ENCODE results near the gene TRPM5.

The TRPM5 gene

DNA sequence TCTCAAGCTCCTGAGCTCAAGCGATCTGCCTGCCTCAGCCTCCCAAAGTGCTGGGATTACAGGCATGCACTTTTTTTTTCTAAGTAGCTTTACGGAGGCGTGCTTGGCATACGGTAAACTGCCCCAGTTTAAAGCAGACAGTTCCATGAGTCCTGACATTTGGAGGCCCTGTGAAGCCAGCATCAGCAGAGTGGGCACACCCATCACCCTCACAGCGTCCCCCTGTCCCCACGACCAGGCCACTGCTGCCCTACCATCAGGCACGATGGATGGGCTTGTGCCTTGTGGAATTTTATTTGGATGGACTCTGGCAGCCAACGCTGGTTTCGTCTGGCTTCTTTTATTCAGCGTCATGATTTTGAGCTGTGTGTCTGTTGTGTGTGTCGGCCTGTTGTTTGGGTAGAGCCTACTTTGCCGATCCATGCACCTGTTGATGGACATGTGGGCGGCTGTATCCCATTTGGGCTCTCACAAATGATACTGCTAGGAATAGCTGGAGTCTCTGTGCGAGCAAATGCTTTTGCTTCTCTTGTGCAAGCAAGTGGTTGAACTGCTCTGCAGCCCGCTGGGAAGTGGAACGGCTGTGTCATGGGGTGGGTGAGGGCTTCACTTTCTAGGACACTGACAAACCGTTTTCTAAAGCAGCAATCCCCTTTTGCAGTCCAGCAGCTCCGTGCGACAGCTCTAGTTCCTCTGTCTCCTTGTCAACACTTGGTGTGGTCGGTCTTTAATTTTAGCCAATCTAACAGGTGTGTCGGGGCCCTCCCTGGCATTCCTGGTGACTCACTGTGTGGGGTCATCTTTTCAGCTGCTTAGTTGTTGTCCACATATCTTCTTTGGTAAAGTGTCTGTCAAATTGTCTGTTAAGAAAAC is 24.3 kb upstream of the TRPM5 start:
- no peak for DNase-seq

DNA sequence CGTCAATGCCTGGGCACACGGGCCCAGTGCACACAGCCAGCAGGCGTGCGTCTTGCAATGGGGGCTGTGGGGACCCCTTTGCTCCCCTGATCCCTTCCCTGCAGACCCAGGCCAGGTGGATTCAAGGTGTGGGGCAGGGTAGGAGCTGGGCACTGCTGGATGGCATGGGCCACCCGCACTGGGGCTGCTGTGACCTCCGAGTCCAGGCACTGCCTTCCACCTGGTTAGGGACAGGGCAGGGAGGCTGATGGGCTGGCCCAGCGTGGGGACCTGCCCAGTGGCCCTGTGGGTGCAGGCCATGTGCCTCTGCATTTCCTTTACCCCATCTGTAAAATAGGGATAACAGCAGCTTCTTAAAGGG is 23.4 kb upstream of the TRPM5 start:
- DNase-seq = no peak

DNA sequence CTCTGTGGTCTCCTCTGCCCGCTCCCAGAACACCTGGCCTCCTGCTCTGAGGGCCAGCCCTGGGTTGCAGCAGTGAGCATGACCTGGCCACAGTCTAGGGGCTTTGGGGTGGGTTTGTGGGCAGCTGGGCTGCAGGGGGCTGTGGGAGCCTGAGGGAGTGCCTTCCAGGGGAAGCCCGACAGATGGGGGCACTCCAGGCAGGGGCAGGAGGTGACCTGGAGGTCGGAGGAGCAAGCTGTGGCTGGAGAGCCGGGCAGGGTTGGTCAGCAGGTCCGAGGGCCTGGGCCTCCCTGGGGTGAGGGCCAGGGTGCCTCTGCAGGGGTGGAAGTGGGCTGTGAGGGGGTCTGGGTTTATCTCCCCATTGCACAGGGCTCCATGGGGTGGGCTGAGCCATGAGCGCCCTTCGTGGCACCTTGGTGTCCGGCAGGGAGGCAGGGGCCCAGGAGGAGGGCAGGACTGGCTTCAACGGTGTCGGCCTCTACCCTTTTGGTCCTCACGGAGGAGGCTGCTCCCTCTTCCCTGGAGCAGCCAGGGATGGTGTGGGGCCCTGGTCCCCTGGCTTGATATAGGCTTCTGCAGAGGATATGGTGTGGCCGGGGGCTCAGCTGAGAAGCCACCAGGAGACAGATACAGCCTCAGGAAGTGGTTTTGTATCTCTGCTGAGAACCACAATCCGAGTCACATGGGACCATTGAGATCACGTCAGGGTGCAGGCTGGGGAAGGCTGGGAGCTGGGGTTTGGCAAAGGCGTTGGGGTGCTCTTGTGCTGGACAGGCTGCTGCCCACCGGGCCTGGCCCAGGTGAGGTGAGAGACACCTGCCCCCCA is 22.8 kb upstream of the TRPM5 start:
- no peak for DNase-seq

DNA sequence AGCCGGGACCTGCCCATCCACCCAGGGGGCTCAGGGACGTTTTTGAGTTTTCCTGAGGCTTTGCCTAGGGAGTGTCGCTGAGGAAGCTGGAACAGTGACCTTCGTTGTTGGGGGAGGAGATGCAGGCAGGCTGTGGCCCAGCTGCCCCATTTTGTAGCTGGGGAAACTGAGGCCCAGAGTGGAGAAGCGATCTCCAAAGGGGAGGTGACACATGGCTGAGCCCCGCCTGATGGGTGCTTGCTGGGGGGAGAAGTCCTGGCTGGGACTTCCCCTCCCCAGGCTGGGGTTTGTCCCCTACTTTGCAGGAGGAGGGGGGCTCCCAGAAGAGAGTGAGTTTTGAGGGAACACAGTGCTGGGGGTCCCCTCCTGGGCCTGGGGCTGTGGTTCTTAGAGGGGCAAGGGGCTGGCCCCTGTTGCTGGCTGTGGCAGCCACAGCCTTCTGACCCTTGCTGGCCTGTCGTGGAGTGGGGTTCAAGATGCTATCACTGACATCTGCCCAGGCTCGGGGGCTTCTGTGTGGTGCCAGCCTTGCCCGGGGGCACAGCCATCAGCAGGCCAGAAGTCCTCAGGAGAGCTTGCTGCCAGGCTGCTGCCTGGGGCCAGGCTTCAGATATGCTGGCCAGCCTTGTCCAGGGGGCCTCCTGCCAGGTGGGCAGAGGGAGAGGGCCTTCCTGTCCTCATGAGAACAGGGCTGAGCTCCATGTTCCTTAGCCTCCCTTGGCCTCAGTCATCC is 21.9 kb upstream of the TRPM5 start:
- DNase-seq = no peak

DNA sequence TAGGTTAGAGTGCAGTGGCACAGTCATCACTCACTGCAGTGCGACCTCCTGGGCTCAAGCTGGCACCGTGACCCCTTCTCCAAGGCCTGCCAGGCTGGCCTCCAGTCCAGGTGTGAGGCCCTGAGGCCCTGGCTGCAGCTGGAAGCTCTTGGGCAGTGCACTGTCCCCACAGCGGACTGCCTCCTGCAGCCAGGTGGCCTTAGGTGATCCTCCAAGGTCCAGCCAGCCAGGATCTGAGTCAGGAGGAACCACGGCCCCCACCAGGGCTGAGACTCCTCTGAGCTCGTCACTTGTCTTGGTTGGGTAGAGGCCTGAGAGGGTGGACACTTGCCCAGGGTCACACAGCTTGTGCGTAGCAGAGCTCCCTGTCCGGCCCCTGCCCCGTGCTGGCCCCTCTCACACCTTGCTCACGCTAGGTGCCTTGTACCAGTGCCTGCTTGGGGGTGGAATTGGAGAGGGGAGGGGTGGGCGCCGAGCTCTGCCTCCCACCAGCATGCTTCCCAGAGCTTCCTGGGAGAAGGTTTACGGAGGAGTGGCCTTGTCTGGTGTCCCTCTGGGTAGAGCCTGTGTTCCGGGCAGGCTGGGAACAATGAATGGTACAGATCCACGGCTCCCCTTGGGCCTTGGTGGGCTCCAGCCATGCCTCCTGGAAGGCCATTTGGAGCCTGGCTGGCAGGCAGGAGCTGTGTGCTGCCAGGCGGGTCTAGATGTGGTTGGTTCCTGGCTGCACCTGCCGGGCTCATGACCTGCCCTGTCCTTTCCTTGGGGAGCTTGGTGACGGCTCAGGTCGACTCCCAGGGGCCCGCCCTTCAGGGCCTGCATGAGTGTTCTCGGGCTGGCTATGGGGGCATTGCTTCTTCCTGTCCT is 21.1 kb upstream of the TRPM5 start:
- no peak for DNase-seq

DNA sequence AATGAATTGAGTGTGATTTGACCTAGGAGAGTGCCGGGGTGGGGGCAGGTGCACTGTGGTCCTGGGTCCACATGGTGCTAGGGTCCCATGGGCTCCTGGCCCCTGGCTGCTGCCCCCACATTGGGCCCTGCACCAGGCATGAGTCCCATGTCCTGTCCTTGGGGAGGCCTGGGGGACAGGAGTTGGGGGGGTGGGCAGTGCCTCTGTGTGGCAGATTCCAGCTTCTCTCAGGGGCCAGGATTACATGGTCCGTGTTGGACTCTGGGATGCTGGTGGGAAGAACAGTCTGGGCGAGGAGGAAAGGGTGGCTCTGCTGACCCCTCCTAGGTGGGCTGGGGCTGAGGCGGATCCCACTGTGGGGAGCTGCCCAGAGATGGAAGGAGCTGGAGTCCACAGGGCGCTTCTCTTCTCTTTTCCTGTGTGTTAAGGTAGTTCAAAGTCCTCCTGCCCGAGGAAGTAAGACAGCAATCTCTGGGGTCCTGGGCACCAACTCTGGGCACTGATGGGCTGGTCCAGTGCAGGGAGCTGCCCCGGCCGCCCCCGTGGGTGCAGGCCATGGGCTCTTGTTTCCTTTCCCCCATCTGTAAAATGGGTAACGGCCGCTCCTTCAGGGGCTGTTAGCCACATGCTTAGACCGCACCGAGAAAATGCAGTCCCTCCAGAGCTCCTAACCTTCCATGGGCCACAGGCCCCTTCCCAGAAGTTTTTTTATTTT is 20.3 kb upstream of the TRPM5 start:
- no peak for DNase-seq

DNA sequence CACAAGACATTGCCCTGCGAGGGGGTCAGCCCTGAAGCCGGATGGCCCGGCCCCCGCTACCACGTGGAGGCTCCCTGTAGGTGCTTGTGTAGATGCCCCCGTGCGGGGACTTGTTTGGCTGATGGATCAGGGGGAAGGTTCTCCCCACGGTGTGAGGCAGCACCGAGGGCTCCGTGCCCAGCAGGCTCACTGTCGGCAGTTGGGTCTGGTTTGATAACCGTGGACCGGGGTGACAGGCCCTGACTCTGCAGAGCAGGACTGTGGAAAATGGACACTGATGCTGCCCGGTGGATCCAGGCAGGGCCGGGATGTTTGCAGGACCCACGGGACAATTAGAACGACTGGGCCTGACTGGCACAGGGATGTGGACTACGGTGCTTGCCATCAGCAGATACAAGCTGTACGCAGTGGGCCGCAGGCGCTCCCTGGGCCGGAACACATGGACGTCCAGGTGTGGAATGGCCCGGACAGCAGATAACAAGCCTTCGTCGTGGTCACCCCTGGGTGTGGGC is 19.5 kb upstream of the TRPM5 start:
- DNase-seq = no peak

DNA sequence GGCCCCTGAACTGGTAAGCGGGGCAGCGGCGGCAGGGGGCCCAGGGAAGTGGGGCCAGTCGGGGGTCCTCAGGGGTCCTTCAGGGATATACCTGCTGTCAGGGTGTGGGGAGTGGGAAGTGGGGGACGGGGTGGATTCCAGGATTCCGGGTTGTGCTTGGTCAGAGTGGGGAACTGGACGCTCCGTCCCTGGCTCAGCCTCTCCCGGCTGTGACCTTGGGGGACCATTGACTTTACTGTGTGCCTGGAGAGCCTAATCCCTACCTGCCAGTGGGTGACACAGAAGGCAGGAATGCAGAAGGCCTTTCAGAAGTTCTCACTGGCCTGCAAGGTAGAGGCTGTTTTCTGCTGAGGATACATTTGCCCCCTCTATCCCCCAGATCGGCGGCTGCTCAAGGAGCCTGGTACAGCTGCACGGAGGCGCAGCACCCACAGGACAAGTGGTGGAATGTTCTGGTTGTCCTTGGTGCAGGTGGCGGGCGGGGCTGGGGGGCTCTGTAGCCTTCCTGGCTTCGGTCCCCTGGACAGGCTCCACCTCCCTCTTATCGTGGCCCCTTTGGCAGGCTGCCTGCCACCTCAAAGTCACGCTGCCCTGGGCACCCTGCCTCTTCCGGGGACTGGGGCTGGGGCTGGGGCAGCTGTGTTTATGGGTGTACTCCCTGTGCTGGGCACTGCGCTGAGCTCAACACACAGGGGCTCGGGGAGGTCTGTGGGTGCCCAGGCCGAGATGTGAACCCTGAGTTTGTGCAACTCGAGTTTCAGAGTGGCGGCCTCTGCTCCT is 18.9 kb upstream of the TRPM5 start:
- no peak for DNase-seq

DNA sequence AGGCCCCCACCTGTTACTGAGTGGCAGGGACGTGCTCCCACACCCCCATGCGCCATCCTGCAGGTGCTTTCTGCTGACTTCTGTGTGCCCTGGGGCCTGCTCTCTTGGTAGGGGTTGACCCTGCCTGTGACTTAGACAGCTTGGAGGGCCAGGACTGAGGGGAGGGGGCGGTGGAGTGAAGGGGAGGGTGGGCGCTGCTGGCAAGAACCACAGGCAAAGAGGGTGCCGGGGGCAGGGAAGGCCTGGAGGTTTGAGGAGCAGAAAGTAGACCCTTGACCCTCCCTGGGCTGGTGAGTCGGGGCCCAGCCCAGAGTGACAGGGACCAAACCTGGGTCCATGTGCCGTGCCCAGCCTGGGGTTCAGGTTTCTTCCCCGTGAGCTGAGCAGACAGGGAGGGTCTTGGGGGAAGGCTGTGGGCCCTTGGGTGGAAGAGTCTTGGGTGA is 18.2 kb upstream of the TRPM5 start:
- DNase-seq = no peak

DNA sequence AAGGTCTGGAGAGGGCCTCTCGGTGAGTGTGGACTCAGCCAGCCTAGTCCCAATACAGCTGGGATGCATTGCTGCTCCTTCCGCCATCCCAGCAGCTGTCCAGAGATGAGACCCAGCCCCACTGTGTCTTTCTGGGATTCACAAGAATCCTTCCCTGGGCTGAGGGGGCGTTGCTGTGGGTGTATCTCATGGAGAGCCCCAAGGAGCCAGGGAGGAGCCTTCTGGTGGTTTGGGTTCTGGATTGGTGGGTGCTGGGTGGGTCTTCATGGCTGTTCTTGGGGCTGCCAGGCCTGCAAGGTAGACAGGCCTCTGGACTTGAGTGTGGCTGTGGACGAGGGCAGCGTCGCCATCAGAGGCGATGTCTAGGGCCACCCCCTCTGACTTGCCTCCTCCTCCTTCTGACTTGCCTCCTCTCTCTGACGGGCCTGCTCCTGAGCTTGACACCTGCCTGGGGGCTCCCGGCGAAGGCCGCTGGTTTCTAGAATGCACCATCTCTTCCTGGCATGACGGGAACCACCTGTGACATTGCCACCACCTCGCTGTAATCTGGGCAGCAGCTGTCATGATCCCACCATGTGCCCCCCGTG is 17.7 kb upstream of the TRPM5 start:
- no peak for DNase-seq

DNA sequence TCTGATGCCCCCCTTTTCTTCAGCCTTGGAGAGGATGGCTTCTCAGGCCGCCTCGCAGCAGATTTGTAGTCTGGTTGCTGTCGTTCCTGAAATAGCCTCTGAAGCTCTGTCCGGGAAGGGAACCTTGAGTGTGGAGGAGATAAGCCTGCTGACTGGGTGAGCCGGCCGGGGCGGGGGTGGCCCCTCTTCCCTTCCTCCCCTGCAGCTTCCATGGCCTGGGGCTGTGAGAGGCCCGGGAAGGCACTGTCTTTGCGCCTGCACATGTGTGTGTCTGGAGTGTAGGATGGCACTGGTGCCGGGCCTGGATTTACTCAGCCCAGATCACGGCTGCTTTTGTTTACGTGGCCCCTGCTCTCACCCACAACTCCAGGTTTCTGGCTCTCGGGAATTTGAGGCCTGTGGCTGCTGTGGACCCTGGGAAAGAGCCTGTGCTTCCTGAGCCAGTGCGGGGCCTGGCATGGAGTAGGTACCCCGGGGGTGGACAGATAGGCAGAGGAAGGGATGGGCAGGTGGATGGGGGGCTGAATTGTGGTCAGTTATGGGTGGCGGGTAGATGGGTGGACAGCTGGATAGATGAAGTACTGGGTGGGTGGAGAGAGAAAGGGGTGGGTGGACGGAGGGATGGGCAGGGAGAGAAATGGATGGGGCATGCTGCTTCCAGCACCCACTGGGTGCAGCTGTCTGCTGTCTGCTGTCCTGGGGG is 17.1 kb upstream of the TRPM5 start:
- no peak for DNase-seq

DNA sequence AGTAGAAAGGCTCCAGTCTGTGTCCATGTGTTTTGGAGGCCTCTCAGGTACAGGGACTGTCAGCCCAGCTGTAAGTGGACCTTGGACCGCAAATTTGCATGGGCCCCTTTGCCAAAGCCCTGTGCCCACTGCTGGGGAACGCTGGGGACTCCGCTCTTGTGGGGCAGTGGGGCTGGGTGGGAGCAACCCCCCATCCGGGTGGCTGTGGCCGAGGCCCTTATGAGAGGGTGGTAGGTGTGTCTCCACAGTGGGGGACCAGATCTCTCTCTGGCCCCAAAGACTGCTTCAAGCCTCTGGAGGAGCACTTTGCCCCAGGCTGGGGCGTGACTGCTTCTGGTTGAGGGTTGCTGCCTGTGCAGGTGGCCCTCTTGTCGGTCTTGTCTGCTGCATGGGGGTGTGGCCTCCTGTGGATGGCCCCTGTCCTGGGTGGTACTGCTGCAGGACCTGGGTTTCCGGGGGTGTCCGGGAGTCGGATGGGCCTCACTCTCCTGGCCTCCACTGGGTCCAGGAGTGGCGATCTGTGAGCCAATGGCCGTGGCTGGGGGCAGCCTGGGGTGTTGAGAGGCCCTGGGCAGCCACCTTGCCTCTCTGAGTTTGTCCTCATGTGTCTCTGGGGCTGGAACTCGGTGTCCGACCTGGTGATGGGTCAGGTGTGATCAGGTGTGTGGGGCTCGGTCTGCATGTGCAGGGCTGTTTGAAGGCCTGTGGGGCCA is 16.4 kb upstream of the TRPM5 start:
- DNase-seq = no peak

DNA sequence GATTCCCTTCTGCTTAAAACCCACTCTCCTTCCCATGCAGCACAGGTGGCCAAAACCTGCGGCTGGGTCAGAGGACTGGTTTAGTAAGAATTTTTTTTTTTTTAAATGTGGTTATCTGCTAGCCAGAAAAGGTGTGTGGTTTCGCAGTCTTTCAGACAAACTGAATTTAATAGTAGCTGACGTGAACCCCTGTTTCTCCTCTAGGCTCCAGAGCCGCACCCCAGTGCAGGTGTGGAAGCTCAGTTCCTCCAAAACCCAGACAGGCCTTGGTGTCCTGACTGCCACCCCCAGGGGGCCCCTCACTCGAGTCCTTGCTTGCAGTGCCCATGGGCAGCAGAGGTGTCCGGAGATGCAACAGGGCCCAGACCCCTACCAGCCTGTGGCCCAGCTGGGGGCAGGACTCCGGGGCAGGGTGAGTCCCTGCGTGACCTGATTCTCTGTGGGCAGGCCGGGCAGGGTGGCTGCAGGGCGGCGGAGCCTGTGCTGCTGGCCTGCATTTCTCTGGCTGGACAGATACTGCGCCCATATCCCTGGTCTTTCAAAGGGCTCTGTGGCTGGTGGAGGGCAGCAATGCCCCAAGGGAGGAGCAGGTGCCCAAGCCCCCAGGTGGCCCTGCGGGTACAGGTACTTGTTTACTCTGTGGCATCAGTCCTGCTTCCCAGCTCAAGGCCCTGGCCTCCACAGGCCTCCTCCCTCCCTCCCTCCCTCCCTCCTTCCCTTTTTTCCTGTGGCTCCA is 15.7 kb upstream of the TRPM5 start:
- DNase-seq = no peak

DNA sequence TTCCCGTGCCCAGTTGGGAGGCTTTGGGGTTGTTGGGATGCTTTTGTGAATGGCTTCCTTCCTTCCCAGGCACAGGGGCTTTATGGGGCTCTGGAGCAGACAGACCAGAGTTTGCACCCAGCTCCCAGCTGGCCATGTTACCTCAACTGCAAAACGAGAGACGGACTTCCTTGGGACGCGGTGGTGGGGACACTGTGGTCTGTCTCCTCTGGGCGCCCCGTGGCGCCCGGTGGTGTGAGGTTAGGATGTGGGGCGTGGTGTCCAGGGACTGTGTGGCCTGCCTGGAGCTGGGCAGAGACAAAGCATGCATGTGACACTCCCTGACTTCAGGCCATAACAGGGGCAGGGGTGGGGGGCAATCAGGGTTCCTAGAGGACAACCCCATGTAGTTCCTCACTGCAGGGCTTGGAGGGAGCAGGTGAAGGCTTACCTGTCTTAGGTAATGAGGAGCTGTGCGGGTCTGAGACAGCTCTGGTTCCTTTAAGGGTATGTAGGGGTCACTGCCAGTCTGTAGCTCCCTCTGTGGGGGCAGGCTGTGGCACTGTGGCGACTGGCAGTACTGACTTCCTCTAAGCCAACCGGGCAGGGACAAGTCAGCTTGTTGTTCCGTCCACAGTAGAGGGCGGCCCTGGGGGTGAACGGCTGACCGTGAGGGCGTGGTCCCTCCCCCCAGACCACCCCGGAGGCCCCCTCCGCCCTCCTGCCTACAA is 14.9 kb upstream of the TRPM5 start:
- DNase-seq = no peak

DNA sequence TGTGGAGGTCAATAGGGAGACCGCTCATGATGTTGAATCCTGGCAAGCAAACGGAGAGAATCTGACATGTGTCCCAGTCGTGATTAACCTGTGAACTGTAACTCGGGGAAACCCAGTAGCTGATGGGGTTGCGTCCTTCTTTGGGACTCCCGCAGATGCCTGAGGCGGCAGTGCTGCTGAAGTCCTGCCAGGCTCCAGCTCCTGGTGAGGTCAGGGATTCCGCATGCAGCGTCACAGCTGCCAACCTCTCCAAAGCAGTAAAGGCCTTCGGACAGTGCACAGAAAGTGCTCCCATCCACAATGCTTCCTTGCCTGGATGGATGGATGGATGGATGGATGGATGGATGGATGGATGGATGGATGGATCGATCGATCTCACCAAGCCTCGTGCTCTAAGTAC is 14.0 kb upstream of the TRPM5 start:
- no peak for DNase-seq

DNA sequence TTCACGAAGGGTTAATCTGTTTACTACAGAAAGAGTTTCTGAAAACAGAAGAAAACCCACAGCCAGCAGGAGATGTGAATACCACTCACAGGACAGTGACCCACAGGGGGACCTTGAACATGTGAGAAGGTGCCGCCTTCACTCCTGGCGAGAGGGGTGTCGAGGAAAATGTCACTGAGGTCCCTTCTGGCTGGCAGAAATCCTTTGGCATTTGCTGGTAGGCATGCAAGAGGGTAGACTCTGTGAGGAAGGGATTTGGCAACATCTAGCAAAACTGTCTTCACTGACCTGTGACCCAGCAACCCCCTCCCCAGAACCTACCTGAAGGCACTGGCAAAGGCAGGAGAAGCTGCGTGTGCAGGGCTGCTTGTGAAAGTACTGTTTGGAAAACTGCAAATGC is 9.1 kb upstream of the TRPM5 start:
- no peak for DNase-seq

DNA sequence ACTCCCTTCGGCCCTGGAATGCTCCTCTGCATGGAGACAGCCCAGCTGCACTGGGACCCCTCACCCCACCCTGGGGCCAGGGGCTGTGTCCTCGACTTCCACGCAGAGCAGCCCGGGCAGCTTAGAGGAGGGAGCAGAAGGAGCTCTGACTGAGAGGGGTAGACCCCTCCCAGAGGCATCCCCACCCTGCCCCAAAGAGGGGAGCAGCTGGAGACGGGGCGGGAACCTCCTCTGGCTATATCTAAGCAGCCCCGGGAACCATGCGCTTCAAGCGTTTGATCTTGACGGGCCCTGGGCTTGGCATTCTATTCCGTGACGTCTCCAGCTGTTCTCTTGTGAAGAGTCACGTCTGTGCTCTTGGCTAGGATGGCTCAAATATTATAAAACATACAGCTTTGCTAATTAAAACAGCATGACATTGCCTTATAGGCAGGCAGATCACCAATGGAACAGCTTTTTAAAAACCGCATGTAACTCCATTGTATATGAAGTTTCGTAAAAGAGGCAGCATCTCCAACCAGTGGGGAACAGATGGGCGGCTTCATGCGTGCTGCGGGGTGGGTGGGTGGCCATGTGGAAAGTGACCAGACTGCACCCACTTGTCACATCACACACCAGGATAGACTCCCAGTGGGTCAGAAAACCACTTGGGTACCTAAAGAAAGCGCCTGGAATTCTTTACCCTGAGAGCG is 8.2 kb upstream of the TRPM5 start:
- no peak for DNase-seq
